ENCODE data around the gene GMFB. TPM values are rescaled to one million over a fixed set of nuclear protein-coding genes. Genes with fewer than 3 reads are reported as not detected.
A peak's percentile ranks its signal among the peaks of the same experiment; 100 is the strongest.

GMFB gene
- total and polyA plus RNA-seq, 8 donors = 4.1 to 101 (median 29.2) TPM

DNA sequence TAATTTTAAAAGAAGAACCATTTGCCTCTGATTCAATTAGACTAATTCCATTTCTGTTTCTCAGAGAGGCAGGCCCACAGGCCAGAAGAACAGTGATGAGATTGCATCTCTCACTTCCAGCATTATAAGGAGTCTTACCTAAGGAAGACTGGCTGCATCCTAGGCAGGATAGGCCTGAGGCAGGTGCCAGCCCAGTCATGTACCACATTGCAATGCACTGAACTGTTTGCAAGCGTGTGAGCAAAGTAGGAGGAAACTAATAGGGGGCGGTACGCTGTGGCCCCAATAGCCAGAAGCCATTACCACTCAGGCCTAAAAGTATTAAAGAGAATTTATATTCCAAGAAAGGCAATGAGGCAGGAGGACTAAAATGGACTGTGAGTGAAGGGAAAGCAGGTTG lies 35.5 kb downstream of the GMFB start:
- TF ChIP-seq EP300 (IDR thresholded peaks at IDR 0.05) = no peak
- TF ChIP-seq POLR2AphosphoS5 (IDR thresholded peaks at IDR 0.05) = no peak
- TF ChIP-seq, protein P1, sequence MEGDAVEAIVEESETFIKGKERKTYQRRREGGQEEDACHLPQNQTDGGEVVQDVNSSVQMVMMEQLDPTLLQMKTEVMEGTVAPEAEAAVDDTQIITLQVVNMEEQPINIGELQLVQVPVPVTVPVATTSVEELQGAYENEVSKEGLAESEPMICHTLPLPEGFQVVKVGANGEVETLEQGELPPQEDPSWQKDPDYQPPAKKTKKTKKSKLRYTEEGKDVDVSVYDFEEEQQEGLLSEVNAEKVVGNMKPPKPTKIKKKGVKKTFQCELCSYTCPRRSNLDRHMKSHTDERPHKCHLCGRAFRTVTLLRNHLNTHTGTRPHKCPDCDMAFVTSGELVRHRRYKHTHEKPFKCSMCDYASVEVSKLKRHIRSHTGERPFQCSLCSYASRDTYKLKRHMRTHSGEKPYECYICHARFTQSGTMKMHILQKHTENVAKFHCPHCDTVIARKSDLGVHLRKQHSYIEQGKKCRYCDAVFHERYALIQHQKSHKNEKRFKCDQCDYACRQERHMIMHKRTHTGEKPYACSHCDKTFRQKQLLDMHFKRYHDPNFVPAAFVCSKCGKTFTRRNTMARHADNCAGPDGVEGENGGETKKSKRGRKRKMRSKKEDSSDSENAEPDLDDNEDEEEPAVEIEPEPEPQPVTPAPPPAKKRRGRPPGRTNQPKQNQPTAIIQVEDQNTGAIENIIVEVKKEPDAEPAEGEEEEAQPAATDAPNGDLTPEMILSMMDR (IDR thresholded peaks at IDR 0.05) = no peak
- no peak for TF ChIP-seq POLR2A (IDR thresholded peaks at IDR 0.05)
- intact Hi-C loops (cut with DNase I; ENCODE audit: low total_unique reads) = no loop called here
- DNase-seq = no peak
- Histone ChIP-seq H3K9me3 (no peaks in the 10 kb centered on the region), H3K4me1 (peaks cover 0 to 4% (median 2%) of the 10 kb centered on the region in 4 donors), H3K4me3 (no peak overlapping the region), H3K27ac (no peak overlapping the region), H3K36me3 (no peaks in the 10 kb centered on the region), H3K27me3 (peaks cover 0 to 19% (median 0%) of the 10 kb centered on the region in 3 donors)
- WGBS, 5 donors = 85 to 99% (median 92%) methylated on average over 3 of the region's 3 CpGs

DNA sequence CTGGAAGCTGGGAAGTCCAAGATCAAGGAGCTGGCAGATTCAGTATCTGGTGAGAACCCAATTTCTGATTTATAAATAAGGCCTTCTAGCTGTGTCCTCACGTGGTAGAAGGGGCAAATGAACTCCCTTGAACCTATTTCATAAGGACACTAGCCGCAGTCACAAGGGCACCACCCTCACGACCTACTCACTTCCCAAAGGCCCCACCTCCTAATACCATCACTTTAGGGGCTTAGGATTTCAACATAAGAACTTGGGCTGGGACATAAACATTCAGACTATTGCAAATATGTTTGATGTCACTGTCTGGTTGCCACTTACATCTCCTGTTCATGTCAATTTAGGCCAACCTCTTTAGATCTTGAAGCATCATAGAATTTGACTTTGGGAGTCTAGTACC lies 36.8 kb downstream of the GMFB start:
- intact Hi-C loops (cut with DNase I; ENCODE audit: low total_unique reads) = no loop called here
- H3K27ac ChIP-seq = no peak overlapping the region
- TF ChIP-seq POLR2A (IDR thresholded peaks at IDR 0.05) = no peak
- H3K4me1 ChIP-seq = no peaks in the 10 kb centered on the region
- H3K4me3 ChIP-seq = no peak overlapping the region
- no peak for DNase-seq
- no peaks in the 10 kb centered on the region for H3K9me3 ChIP-seq
- no peaks in the 10 kb centered on the region for H3K36me3 ChIP-seq
- 77 to 91% (median 79%) methylated on average over 3 of the region's 3 CpGs for WGBS, 5 donors
- peaks cover 0 to 19% (median 0%) of the 10 kb centered on the region in 3 donors for H3K27me3 ChIP-seq

DNA sequence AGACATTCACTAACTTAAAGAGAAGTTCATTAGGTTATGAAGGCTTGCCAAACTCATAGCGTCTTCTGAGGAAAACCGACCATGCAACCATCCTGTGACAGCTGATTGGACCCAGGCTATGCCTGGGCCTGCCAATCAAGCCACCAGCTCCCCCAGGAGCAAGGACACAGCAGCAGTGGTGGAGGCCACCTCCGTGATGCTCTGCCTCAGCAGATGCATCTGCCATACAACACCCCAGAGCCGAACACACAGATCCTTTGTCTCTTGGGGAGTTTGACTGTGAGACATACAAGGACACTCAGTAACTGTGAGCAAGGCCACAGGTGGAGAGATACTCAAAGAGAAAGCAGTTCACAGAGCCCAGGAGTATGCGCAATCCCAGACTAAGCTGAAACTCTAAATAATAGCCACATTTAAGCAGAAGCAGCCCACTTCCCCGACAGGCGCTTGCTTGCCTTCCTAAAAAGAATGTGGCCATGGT lies 37.6 kb downstream of the GMFB start:
- TF ChIP-seq POLR2A (IDR thresholded peaks at IDR 0.05) (no peak), EP300 (IDR thresholded peaks at IDR 0.05) (no peak), POLR2AphosphoS5 (IDR thresholded peaks at IDR 0.05) (no peak)
- TF ChIP-seq, protein P1 (IDR thresholded peaks at IDR 0.05) = no peak
- 88 to 98% (median 90%) methylated on average over 7 of the region's 7 CpGs for WGBS, 5 donors
- intact Hi-C loops (cut with DNase I; ENCODE audit: low total_unique reads) = no loop called here
- peaks cover 0 to 19% (median 0%) of the 10 kb centered on the region in 3 donors for H3K27me3 ChIP-seq
- H3K36me3 ChIP-seq = no peaks in the 10 kb centered on the region
- H3K27ac ChIP-seq = no peak overlapping the region
- H3K4me3 ChIP-seq = no peak overlapping the region
- no peaks in the 10 kb centered on the region for H3K9me3 ChIP-seq
- DNase-seq = no peak
- peaks cover 0 to 7% (median 2%) of the 10 kb centered on the region in 4 donors for H3K4me1 ChIP-seq

DNA sequence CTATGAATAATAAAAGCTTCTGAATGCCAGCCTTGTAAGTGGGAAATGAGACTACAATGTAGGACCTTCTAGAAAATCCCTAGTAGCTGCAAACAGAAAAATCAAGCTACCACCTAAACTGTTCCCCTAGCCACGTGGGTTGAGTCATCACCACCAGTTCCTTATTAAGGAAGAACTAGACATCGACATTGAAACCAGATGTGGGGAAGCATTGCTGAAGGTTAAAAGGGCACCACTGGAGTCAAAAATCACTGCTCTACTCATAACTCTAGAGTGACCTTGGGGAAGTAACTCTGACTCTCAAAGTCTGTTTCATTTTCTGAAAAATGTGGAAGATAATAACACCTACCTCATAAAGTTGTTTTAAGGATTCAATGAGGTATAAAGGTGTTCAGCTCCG lies 38.2 kb downstream of the GMFB start:
- whole genome bisulfite sequencing, 5 donors = 67 to 82% (median 75%) methylated on average over 3 of the region's 3 CpGs

More for the DNA sequence above, 38.2 kb downstream of the GMFB start:
- Histone ChIP-seq H3K27me3 (peaks cover 0 to 19% (median 0%) of the 10 kb centered on the region in 3 donors), H3K4me3 (no peak overlapping the region), H3K36me3 (no peaks in the 10 kb centered on the region), H3K4me1 (peaks cover 0 to 13% (median 5%) of the 10 kb centered on the region in 4 donors), H3K9me3 (no peaks in the 10 kb centered on the region), H3K27ac (no peak overlapping the region)
- DNase-seq = peak in 1 of 2 donors; percentile 35
- intact Hi-C loops (cut with DNase I; ENCODE audit: low total_unique reads) = no loop called here
- TF ChIP-seq, protein P1 (IDR thresholded peaks at IDR 0.05) = no peak
- TF ChIP-seq EP300 (IDR thresholded peaks at IDR 0.05) (no peak), POLR2AphosphoS5 (IDR thresholded peaks at IDR 0.05) (no peak), POLR2A (IDR thresholded peaks at IDR 0.05) (no peak)

Data from stomach (tissue), 9 donors.